EH (cell line): Measurements from ENCODE around the gene LARP6.

ENCODE experiments used
- DNase-seq: peaks from one replicate; pipeline ENCODE4 v3.0.0-alpha.2; 2015; ENCODE audit warnings: low read depth

Gene LARP6

GRCh38 chr15:70793694-70794093 lies 60.3 kb downstream of the LARP6 start:
- no peak for DNase-seq

GRCh38 chr15:70792171-70792573 lies 61.8 kb downstream of the LARP6 start:
- peak; percentile 93 for DNase-seq

GRCh38 chr15:70791259-70791658 lies 62.7 kb downstream of the LARP6 start:
- DNase-seq = no peak

GRCh38 chr15:70789213-70789612 lies 64.7 kb downstream of the LARP6 start:
- DNase-seq = peak; percentile 19

- peak; percentile 85 for DNase-seq
These were observed 65.6 kb downstream of the LARP6 start for GRCh38 chr15:70788114-70789049.

GRCh38 chr15:70786996-70787395 lies 67.0 kb downstream of the LARP6 start:
- no peak for DNase-seq

GRCh38 chr15:70783610-70784022 lies 70.3 kb downstream of the LARP6 start:
- peak; percentile 72 for DNase-seq

- DNase-seq = no peak
These were observed 70.9 kb downstream of the LARP6 start for GRCh38 chr15:70783041-70783440.

GRCh38 chr15:70781236-70781635 lies 72.7 kb downstream of the LARP6 start:
- peak; percentile 44 for DNase-seq
